Endothelial cell (in vitro differentiated cells): ENCODE results near the gene CD244. TPM values are rescaled to one million over a fixed set of nuclear protein-coding genes. Genes with fewer than 3 reads are reported as not detected.
"Not testable (repeated sequence)": the region's sequence is repeated elsewhere in the genome, so short reads cannot be mapped to it uniquely, and the experiment has no call there.

Experiments used
- DNase-seq: peaks from one replicate; pipeline ENCODE4 v3.0.0; 2021; ENCODE audit warnings: low spot score
- H3K27ac Mint-ChIP-seq: one replicate; pipeline ENCODE4 v1.8.0; 2021; ENCODE audit warnings: mixed read lengths, inconsistent platforms; ENCODE audit not compliant: unreplicated experiment
- H3K27me3 Mint-ChIP-seq: one replicate; pipeline ENCODE4 v1.8.0; 2021; ENCODE audit warnings: mild to moderate bottlenecking, moderate library complexity, mixed read lengths, inconsistent platforms; ENCODE audit not compliant: unreplicated experiment
- H3K36me3 Mint-ChIP-seq: one replicate; pipeline ENCODE4 v1.8.0; 2021; ENCODE audit warnings: mild to moderate bottlenecking, low read depth, mixed read lengths, inconsistent platforms; ENCODE audit not compliant: unreplicated experiment
- H3K4me1 Mint-ChIP-seq: one replicate; pipeline ENCODE4 v1.8.0; 2021; ENCODE audit warnings: mild to moderate bottlenecking, mixed read lengths, inconsistent platforms; ENCODE audit not compliant: unreplicated experiment
- H3K4me3 Mint-ChIP-seq: one replicate; pipeline ENCODE4 v1.8.0; 2021; ENCODE audit warnings: mild to moderate bottlenecking, mixed read lengths, inconsistent platforms; ENCODE audit not compliant: unreplicated experiment
- H3K9me3 Mint-ChIP-seq: one replicate; pipeline ENCODE4 v1.8.0; 2021; ENCODE audit warnings: mixed read lengths, inconsistent platforms; ENCODE audit not compliant: unreplicated experiment
- CTCF ChIP-seq: fragments of 200-600 bp; sonication (generic); IDR thresholded peaks from one replicate; pipeline ENCODE4 v1.5.0; 2021; ENCODE audit warnings: antibody characterized with exemption; ENCODE audit not compliant: unreplicated experiment
- total RNA-seq: library from RNA; stranded (reverse); fragmentation: NEBNext Ultra II Directional; extraction: Animal tissue kit (Norgen Biotek cat#: 25700); gene quantifications from one replicate; pipeline ENCODE4 v1.2.1, GENCODE V29; 2021; ENCODE audit not compliant: unreplicated experiment

CD244 gene
- total RNA-seq, 1 donor from 2014 or later = 0.31 TPM

DNA sequence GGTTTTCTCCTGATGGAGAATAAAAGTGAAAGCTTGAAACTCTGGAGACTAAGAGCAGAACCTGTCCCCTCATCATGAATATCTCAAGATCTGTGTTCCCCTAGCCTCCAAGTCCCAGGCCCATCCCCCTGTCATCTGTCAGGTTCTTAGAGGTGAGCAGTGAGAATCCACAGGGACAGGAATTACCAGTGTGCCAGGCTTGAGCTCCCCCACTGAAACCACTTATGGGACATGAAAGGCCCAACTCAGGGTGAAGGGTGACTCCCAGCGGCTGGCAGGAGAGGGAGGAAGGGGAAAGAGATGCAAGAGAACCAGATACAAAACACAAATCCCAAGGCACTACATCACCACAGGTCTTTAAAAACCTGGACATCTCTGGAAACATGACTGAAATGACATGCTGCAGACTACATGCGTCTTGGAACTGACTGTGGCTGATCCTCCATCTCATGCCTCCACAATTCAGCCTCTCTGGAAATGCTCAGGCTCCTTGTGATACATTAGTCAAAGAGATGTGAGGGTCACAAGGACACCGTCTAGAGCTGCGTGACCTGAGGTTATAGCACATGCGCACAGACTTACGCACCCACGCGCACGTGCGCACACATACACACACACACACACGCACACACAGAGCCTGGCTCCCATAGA lies 73.5 kb downstream of the CD244 start:
- peaks cover 2% of the 10 kb centered on the region for H3K27me3 Mint-ChIP-seq
- no peaks in the 10 kb centered on the region for H3K36me3 Mint-ChIP-seq
- H3K9me3 Mint-ChIP-seq = no peaks in the 10 kb centered on the region
- no peak for DNase-seq
- no peak overlapping the region for H3K27ac Mint-ChIP-seq
- no peak overlapping the region for H3K4me3 Mint-ChIP-seq
- TF ChIP-seq CTCF = no peak
- H3K4me1 Mint-ChIP-seq = peaks cover 2% of the 10 kb centered on the region

GRCh38 chr1:160782988-160783765 lies 79.5 kb downstream of the CD244 start:
- H3K9me3 Mint-ChIP-seq, H3K27me3 Mint-ChIP-seq, DNase-seq, H3K27ac Mint-ChIP-seq, H3K4me1 Mint-ChIP-seq, H3K36me3 Mint-ChIP-seq, H3K4me3 Mint-ChIP-seq: not testable (repeated sequence)

GRCh38 chr1:160781914-160782689 lies 80.6 kb downstream of the CD244 start:
- Mint-ChIP-seq H3K4me1 (peaks cover 6% of the 10 kb centered on the region), H3K27ac (no peak overlapping the region), H3K9me3 (no peaks in the 10 kb centered on the region), H3K36me3 (no peaks in the 10 kb centered on the region), H3K4me3 (no peak overlapping the region), H3K27me3 (peaks cover 2% of the 10 kb centered on the region)
- no peak for DNase-seq
- no peak for TF ChIP-seq CTCF

DNA sequence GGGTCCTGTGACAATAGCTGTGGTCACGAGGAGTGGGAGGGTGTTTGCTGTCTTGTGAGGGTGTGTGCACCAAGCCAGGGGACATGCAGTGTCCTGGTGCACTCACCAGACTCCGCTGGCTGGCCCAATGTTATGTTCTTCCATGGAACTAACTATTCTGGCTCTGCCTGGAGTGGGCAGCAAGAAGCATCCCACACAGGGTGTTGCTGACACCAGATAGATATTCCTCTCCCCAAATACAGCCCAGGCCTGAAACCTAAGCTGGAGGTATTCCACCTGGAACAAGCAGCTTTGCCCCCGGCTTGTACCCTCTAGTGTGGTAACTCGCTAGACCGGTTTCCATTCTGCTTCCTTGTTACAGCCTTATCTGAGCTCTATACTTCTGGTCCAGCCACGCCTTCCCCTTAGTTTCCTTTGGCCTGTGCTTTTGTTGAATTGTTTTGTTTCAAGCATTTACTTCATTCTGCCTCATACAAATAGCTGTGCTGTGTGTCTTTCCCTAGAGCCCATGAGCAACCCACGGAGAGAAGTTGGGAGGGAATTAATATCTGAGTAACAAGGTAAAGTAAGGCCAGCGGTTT lies 81.4 kb downstream of the CD244 start:
- no peaks in the 10 kb centered on the region for H3K9me3 Mint-ChIP-seq
- no peak for TF ChIP-seq CTCF
- DNase-seq = no peak
- no peak overlapping the region for H3K27ac Mint-ChIP-seq
- peaks cover 2% of the 10 kb centered on the region for H3K27me3 Mint-ChIP-seq
- H3K4me3 Mint-ChIP-seq = no peak overlapping the region
- H3K36me3 Mint-ChIP-seq = no peaks in the 10 kb centered on the region
- peaks cover 6% of the 10 kb centered on the region for H3K4me1 Mint-ChIP-seq

- H3K27ac Mint-ChIP-seq = no peak overlapping the region
- no peaks in the 10 kb centered on the region for H3K36me3 Mint-ChIP-seq
- no peaks in the 10 kb centered on the region for H3K9me3 Mint-ChIP-seq
- DNase-seq = no peak
- no peak overlapping the region for H3K4me3 Mint-ChIP-seq
- no peak for TF ChIP-seq CTCF
- H3K4me1 Mint-ChIP-seq = peaks cover 6% of the 10 kb centered on the region
- H3K27me3 Mint-ChIP-seq = peaks cover 2% of the 10 kb centered on the region
These were observed 82.3 kb downstream of the CD244 start for GRCh38 chr1:160780398-160780755.
